H1 (cell line): Measurements from ENCODE around the gene HACD1. TPM values are rescaled to one million over a fixed set of nuclear protein-coding genes. Genes with fewer than 3 reads are reported as not detected.

Experiments
- CTCF ChIA-PET: fragments of 300-600 bp; sonication (Branson Sonifier 250); formaldehyde crosslinking; loops from one replicate; lab custom pipeline; 2021; ENCODE audit not compliant: partially characterized antibody; lab: Charles Lee
- POLR2A ChIA-PET: fragments of 300-600 bp; sonication (Branson Sonifier 250); formaldehyde crosslinking; loops from one replicate; lab custom pipeline; 2021; ENCODE audit warnings: inconsistent platforms; ENCODE audit not compliant: partially characterized antibody; lab: Charles Lee
- DNase-seq, 2 experiments: peaks; one replicate each; pipeline versions ENCODE4 v3.0.0 to v3.0.0-alpha.2; 2010 to 2022; ENCODE audit warnings: low spot score in 2 of 2, low read depth in 1 of 2, mixed read lengths in 1 of 2
- FAIRE-seq: peaks from 2 replicates; lab custom pipeline; 2011; peaks lifted over from hg19 to GRCh38; lab: Jason Lieb, UNC
- H2AFZ ChIP-seq: 2 replicates; pipeline ENCODE4 v1.8.1; 2012; ENCODE audit warnings: low read length, inconsistent platforms
- H2AK5ac ChIP-seq: 2 replicates; pipeline ENCODE4 v1.6.1; 2013; ENCODE audit warnings: low read depth, low read length
- H2BK120ac ChIP-seq: replicated peaks from 2 replicates; pipeline ENCODE3; 2013; ENCODE audit warnings: low read depth, low read length, inconsistent platforms
- H2BK12ac ChIP-seq: 2 replicates; pipeline ENCODE4 v1.6.1; 2013; ENCODE audit warnings: low read depth, low read length
- H2BK15ac ChIP-seq: 2 replicates; pipeline ENCODE4 v1.6.1; 2013; ENCODE audit warnings: low read length
- H2BK20ac ChIP-seq: 2 replicates; pipeline ENCODE4 v1.6.1; 2013; ENCODE audit warnings: low read length
- H2BK5ac ChIP-seq: 2 replicates; pipeline ENCODE4 v1.6.1; 2013; ENCODE audit warnings: low read depth, low read length
- H3K14ac ChIP-seq: 2 replicates; pipeline ENCODE4 v1.6.1; 2013; ENCODE audit warnings: inconsistent platforms; ENCODE audit not compliant: insufficient read length
- H3K18ac ChIP-seq: 2 replicates; pipeline ENCODE4 v1.6.1; 2013; ENCODE audit warnings: low read length; ENCODE audit errors: extremely low read depth
- H3K23ac ChIP-seq: 2 replicates; pipeline ENCODE4 v1.6.1; 2013; ENCODE audit warnings: inconsistent platforms; ENCODE audit not compliant: insufficient read length
- H3K23me2 ChIP-seq: 2 replicates; pipeline ENCODE4 v1.6.1; 2013; ENCODE audit warnings: low read depth, low read length
- H3K27ac ChIP-seq: 2 replicates; pipeline ENCODE4 v1.6.1; 2011; ENCODE audit warnings: low read depth, low read length, inconsistent platforms
- H3K27me3 ChIP-seq, 4 experiments: replicated peaks in 1 of 4; 1 replicate in 1 of 4; 2 replicates in 3 of 4; pipeline versions ENCODE4 v1.6.1 to v1.8.1; 2011 to 2013; ENCODE audit warnings: low read length in 3 of 4, mild to moderate bottlenecking in 3 of 4, inconsistent platforms in 2 of 4, mixed read lengths in 2 of 4, moderate library complexity in 1 of 4; ENCODE audit not compliant: control insufficient read depth in 3 of 4, insufficient read depth in 3 of 4; ENCODE audit errors: extremely low read depth in 1 of 4
- H3K36me3 ChIP-seq, 4 experiments: 2 replicates each; pipeline versions ENCODE4 v1.6.1 to v1.8.1; 2011 to 2013; ENCODE audit warnings: mild to moderate bottlenecking in 4 of 4, low read length in 3 of 4, moderate library complexity in 2 of 4, control low read depth in 1 of 4, inconsistent platforms in 1 of 4; ENCODE audit not compliant: insufficient read depth in 4 of 4, control insufficient read depth in 2 of 4
- H3K4ac ChIP-seq: replicated peaks from 2 replicates; pipeline ENCODE3; 2013; ENCODE audit warnings: low read length, low read depth, mixed read lengths, inconsistent platforms; ENCODE audit not compliant: insufficient read length
- H3K4me1 ChIP-seq, 4 experiments: replicated peaks in 1 of 4; 1 replicate in 1 of 4; 2 replicates in 3 of 4; pipeline versions ENCODE4 v1.6.1 to v1.8.1; 2011 to 2013; ENCODE audit warnings: low read length in 3 of 4, inconsistent platforms in 2 of 4, mixed read lengths in 1 of 4; ENCODE audit not compliant: insufficient read depth in 4 of 4, control insufficient read depth in 3 of 4
- H3K4me2 ChIP-seq, 2 experiments: 2 replicates each; pipeline versions ENCODE4 v1.6.1 to v1.8.1; 2011 to 2013; ENCODE audit warnings: low read depth in 2 of 2, low read length in 2 of 2, control low read depth in 1 of 2, inconsistent platforms in 1 of 2, mild to moderate bottlenecking in 1 of 2; ENCODE audit not compliant: insufficient read depth in 1 of 2
- H3K4me3 ChIP-seq, 4 experiments: fragments of 200-600, 300-600 bp in 1 of 4; sonication (generic), shearing (Covaris generic), sonication (Bioruptor Twin) in 1 of 4; 2 replicates each; pipeline versions ENCODE4 v1.5.1 to v1.8.1; 2011 to 2016; ENCODE audit warnings: low read length in 4 of 4, low read depth in 3 of 4, control low read depth in 2 of 4, inconsistent platforms in 2 of 4, mild to moderate bottlenecking in 2 of 4, mixed read lengths in 1 of 4, moderate library complexity in 1 of 4; ENCODE audit not compliant: insufficient read depth in 2 of 4; ENCODE audit errors: extremely low read depth in 1 of 4
- H3K56ac ChIP-seq: replicated peaks from 2 replicates; pipeline ENCODE3; 2013; ENCODE audit warnings: low read depth, mild to moderate bottlenecking, mixed read lengths, low read length, inconsistent platforms; ENCODE audit not compliant: insufficient read length
- H3K79me1 ChIP-seq: 2 replicates; pipeline ENCODE4 v1.6.1; 2013; ENCODE audit warnings: low read depth, low read length, control low read depth
- H3K79me2 ChIP-seq, 2 experiments: 2 replicates each; pipeline versions ENCODE4 v1.6.1 to v1.8.1; 2012 to 2013; ENCODE audit warnings: low read length in 2 of 2, mild to moderate bottlenecking in 2 of 2, inconsistent platforms in 1 of 2; ENCODE audit not compliant: insufficient read depth in 2 of 2, control insufficient read depth in 1 of 2
- H3K9ac ChIP-seq, 4 experiments: replicated peaks in 1 of 4; 1 replicate in 1 of 4; 2 replicates in 3 of 4; pipeline versions ENCODE4 v1.6.1 to v1.8.1; 2011 to 2013; ENCODE audit warnings: low read depth in 3 of 4, low read length in 3 of 4, control low read depth in 2 of 4, mild to moderate bottlenecking in 2 of 4, moderate library complexity in 2 of 4, inconsistent platforms in 1 of 4; ENCODE audit errors: extremely low read depth in 1 of 4
- H3K9me3 ChIP-seq, 2 experiments: 2 replicates each; pipeline versions ENCODE4 v1.6.1 to v1.8.1; 2012 to 2013; ENCODE audit warnings: mild to moderate bottlenecking in 2 of 2, moderate library complexity in 2 of 2, control low read depth in 1 of 2, inconsistent platforms in 1 of 2, low read depth in 1 of 2, low read length in 1 of 2, mixed read lengths in 1 of 2; ENCODE audit not compliant: insufficient read depth in 2 of 2
- H4K20me1 ChIP-seq, 2 experiments: replicated peaks in 1 of 2; 2 replicates each; pipeline versions ENCODE3 to v1.8.1; 2011 to 2013; ENCODE audit warnings: inconsistent platforms in 2 of 2, low read length in 2 of 2, mild to moderate bottlenecking in 1 of 2; ENCODE audit not compliant: insufficient read depth in 2 of 2, control insufficient read depth in 1 of 2
- H4K5ac ChIP-seq: 2 replicates; pipeline ENCODE4 v1.6.1; 2013; ENCODE audit warnings: low read length, low read depth, mixed read lengths, inconsistent platforms; ENCODE audit not compliant: insufficient read length
- H4K8ac ChIP-seq: 2 replicates; pipeline ENCODE4 v1.8.0; 2013; ENCODE audit warnings: mild to moderate bottlenecking, moderate library complexity, low read length, inconsistent platforms; ENCODE audit not compliant: insufficient read depth; ENCODE audit errors: extremely low read depth
- H4K91ac ChIP-seq: replicated peaks from 2 replicates; pipeline ENCODE3; 2013; ENCODE audit warnings: low read length, mixed read lengths, inconsistent platforms; ENCODE audit not compliant: insufficient read length
- EP300 ChIP-seq, 2 experiments: IDR thresholded peaks; 1 replicate in 1 of 2; 2 replicates in 1 of 2; pipeline ENCODE4 v1.6.1; 2011 to 2012; ENCODE audit warnings: low read depth in 2 of 2, low read length in 2 of 2, mild to moderate bottlenecking in 2 of 2, borderline replicate concordance in 1 of 2, inconsistent platforms in 1 of 2, moderate library complexity in 1 of 2
- HDAC6 ChIP-seq: IDR thresholded peaks from one replicate; pipeline ENCODE4 v1.7.1; 2012; ENCODE audit warnings: low read depth, mild to moderate bottlenecking, inconsistent platforms, low read length, moderate library complexity
- KDM4A ChIP-seq: IDR thresholded peaks from one replicate; pipeline ENCODE4 v1.7.1; 2012; ENCODE audit warnings: low read depth, mild to moderate bottlenecking, moderate library complexity, low read length, inconsistent platforms; ENCODE audit not compliant: severe bottlenecking
- WGBS, 2 experiments: shearing (Covaris generic) in 1 of 2; methylation state at CpG; one replicate each; pipeline versions ENCODE4 v1.1.6 to v1.1.7; 2013 to 2015; ENCODE audit warnings: low lambda C conversion rate in 2 of 2, mixed read lengths in 2 of 2, inconsistent platforms in 1 of 2, low coverage in 1 of 2, missing lambda C conversion rate in 1 of 2; ENCODE audit not compliant: insufficient replicate concordance in 2 of 2, insufficient coverage in 1 of 2, insufficient read length in 1 of 2; ENCODE audit errors: extremely low coverage in 1 of 2, missing lambda C conversion rate in 1 of 2; 5-methylcytosine and 5-hydroxymethylcytosine counted together
- polyA plus RNA-seq, 7 experiments: library from polyadenylated mRNA; depleted of rRNA in 3 of 7; stranded (reverse) in 5 of 7; unstranded in 2 of 7; fragments of >200 nt in 5 of 7; fragments of 200-250 nt in 2 of 7; gene quantifications; 1 replicate in 5 of 7; 2 replicates in 1 of 7; 4 replicates in 1 of 7; pipeline versions ENCODE4 v1.2.1 to v1.2.3, GENCODE V29; 2011 to 2013; ENCODE audit warnings: missing spikeins in 2 of 7, mixed read lengths in 2 of 7
- total RNA-seq: library from RNA; stranded (reverse); fragmentation: NEBNext Ultra II Directional; extraction: Animal tissue kit (Norgen Biotek cat#: 25700); gene quantifications from 2 replicates; pipeline ENCODE4 v1.2.1, GENCODE V29; 2021

The HACD1 gene
- total and polyA plus RNA-seq, 2 of the 8 experiments (the other 6 are each of a cell fraction or from before 2014, with no cell fraction given) = 18.7 to 30.8 TPM

GRCh38 chr10:17663450-17663849, 46.3 kb upstream of the HACD1 start:
- 80% methylated on average over 1 of the region's 1 CpG; no CpG with 5 or more reads in 1 of the 2 experiments for WGBS, 2 experiments
- no peak for FAIRE-seq
- POLR2A ChIA-PET = no interaction called here

More at GRCh38 chr10:17663450-17663849, 46.3 kb upstream of the HACD1 start:
- Histone ChIP-seq H2AK5ac (no peak overlapping the region), H2BK5ac (no peak overlapping the region), H2BK120ac (no peak overlapping the region), H3K79me2 (peaks cover 0 to 71% of the 10 kb centered on the region in 2 experiments; a peak in 3 of 4 replicates), H3K4me3 (no peak overlapping the region), H4K5ac (no peak overlapping the region), H2BK12ac (no peak overlapping the region), H3K4ac (no peak overlapping the region), H2BK15ac (no peak overlapping the region), H2AFZ (no peak overlapping the region), H3K27ac (no peak overlapping the region), H4K91ac (no peak overlapping the region), H3K56ac (no peak overlapping the region), H3K18ac (no peak overlapping the region), H3K9ac (no peak overlapping the region), H3K36me3 (peaks cover 0 to 8% (median 0%) of the 10 kb centered on the region in 4 experiments; a peak in 1 of 8 replicates), H3K4me2 (no peak overlapping the region), H3K79me1 (no peaks in the 10 kb centered on the region), H3K4me1 (peaks cover 0 to 4% (median 0%) of the 10 kb centered on the region in 4 experiments; a peak in 1 of 7 replicates), H3K9me3 (no peaks in the 10 kb centered on the region), H4K20me1 (peaks cover 0 to 1% of the 10 kb centered on the region in 2 experiments), H3K23ac (no peak overlapping the region), H4K8ac (no peak overlapping the region), H3K27me3 (no peaks in the 10 kb centered on the region), H3K23me2 (no peaks in the 10 kb centered on the region), H3K14ac (no peak overlapping the region), H2BK20ac (no peak overlapping the region)
- DNase-seq = no peak
- TF ChIP-seq EP300 (IDR thresholded peaks at IDR 0.05; ENCODE audit: borderline replicate concordance in 1 of 2, low read depth in 2 of 2, low read length in 2 of 2) (no peak), HDAC6 (no peak), KDM4A (no peak)
- CTCF ChIA-PET = no interaction called here
